ENCODE measurements around the gene TP73.

TP73 gene

DNA sequence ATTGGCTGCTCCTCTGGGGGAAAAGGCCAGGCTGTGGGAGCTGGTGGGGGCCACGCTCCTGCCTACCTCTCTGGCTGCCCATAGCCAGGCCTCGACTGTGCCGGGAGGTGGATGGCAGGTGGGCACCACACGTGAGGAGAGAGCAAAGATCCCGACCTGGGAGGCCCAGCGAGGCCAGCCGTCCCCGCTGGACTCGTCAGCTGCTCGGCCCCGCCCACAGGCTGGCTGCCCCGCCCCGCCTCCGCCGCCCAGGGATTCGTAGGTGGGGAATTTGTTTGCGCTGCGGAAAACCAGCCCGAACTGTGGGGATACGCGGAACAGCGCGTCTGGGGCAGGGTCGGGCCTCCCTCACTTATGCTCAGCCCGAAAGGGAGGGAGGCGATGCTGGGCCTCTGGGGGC is 31.7 kb downstream of the TP73 start:
- Histone ChIP-seq H4K20me1 (no peaks in the 10 kb centered on the region), H3K9me3 (no peaks in the 10 kb centered on the region), H3K27me3 (no peaks in the 10 kb centered on the region), H3K4me1 (peaks cover 100% of the 10 kb centered on the region), H3K4me3 (no peak overlapping the region), H3K4me2 (peak overlapping the region; percentile 85), H3K27ac (peak overlapping the region; percentile 56; the same call in 1 of the 2 replicates), H3K9ac (no peak overlapping the region), H3K36me3 (no peaks in the 10 kb centered on the region)
- no peak for TF ChIP-seq Cebpa-rat (IDR thresholded peaks at IDR 0.05)

DNA sequence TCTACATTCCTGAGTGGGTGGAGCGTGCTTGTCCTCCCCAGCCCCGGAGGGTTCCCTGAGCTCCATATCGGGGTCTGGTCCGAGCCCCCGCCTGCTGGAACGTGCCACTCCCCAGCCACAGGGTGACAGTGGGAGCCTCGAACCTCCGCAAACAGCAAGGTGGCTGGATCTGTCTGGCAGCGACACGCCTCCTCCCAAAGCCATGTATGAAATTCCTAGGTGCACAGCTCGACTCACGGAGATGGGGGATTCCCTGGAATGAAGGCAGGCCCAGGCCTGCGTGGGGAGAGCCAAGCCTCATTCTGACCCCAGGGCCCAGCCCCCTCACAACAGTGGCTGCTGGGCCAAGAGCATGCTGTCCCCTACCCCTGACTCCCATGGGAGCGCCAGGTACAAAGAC is 32.9 kb downstream of the TP73 start:
- no peak for TF ChIP-seq Cebpa-rat (IDR thresholded peaks at IDR 0.05)
- Histone ChIP-seq H3K4me1 (peaks cover 100% of the 10 kb centered on the region), H3K4me2 (peak overlapping the region; percentile 85), H4K20me1 (no peaks in the 10 kb centered on the region), H3K27me3 (no peaks in the 10 kb centered on the region), H3K9me3 (no peaks in the 10 kb centered on the region), H3K4me3 (no peak overlapping the region), H3K36me3 (no peaks in the 10 kb centered on the region), H3K27ac (peak overlapping the region; percentile 26; the same call in 1 of the 2 replicates), H3K9ac (no peak overlapping the region)

DNA sequence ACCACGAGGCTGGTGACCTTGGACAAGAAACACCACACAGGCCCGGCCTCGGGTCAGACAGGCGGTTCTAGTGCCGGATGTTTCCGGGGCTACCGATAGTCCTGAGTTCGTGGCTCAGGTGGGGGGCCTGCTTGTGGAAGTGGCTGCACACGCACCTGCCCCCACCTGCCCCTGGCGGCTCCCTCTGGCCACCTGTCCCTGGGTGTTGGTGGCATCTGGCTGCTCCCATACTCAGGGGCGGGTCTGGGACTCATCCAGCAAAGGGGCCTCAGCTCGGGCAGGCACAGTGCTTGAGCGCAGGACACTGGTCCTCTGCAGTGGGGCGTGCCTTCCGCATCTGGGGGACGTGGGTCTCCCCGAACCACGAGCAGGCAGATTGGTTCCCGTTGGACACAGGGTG is 33.6 kb downstream of the TP73 start:
- peak overlapping the region; percentile 74; the same call in 1 of the 2 replicates for H3K27ac ChIP-seq
- no peaks in the 10 kb centered on the region for H3K36me3 ChIP-seq
- no peak for TF ChIP-seq Cebpa-rat (IDR thresholded peaks at IDR 0.05)
- peak overlapping the region; percentile 85 for H3K4me2 ChIP-seq
- no peak overlapping the region for H3K4me3 ChIP-seq
- peaks cover 100% of the 10 kb centered on the region for H3K4me1 ChIP-seq
- H3K27me3 ChIP-seq = no peaks in the 10 kb centered on the region
- H3K9ac ChIP-seq = no peak overlapping the region
- no peaks in the 10 kb centered on the region for H4K20me1 ChIP-seq
- H3K9me3 ChIP-seq = no peaks in the 10 kb centered on the region

DNA sequence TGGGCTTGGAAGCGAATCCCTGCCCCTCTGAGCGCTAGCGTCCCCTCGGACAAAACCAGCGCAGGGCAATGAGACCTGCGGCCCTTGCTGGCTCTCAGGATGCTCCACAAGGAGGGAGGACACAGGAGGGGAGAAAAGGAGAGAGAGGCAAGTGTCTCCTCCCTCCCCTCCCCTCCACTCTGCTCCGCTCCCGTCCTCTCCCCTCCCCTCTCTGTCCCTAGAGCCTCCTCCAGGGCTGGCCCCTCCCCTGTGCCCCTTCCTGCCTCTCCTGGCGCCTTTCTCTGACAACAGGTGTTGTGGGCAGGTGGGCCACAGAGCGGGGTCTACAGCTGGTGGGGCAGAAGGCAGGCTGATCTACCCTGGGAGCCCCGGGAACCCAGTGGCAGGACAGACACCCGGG is 35.2 kb downstream of the TP73 start:
- no peaks in the 10 kb centered on the region for H3K27me3 ChIP-seq
- peak overlapping the region; percentile 36; the same call in 1 of the 2 replicates for H3K9ac ChIP-seq
- H3K4me1 ChIP-seq = peaks cover 100% of the 10 kb centered on the region
- peak overlapping the region; percentile 85 for H3K4me2 ChIP-seq
- H3K27ac ChIP-seq = peak overlapping the region; percentile 74
- H4K20me1 ChIP-seq = no peaks in the 10 kb centered on the region
- no peak overlapping the region for H3K4me3 ChIP-seq
- no peaks in the 10 kb centered on the region for H3K36me3 ChIP-seq
- TF ChIP-seq Cebpa-rat (IDR thresholded peaks at IDR 0.05) = no peak
- no peaks in the 10 kb centered on the region for H3K9me3 ChIP-seq

DNA sequence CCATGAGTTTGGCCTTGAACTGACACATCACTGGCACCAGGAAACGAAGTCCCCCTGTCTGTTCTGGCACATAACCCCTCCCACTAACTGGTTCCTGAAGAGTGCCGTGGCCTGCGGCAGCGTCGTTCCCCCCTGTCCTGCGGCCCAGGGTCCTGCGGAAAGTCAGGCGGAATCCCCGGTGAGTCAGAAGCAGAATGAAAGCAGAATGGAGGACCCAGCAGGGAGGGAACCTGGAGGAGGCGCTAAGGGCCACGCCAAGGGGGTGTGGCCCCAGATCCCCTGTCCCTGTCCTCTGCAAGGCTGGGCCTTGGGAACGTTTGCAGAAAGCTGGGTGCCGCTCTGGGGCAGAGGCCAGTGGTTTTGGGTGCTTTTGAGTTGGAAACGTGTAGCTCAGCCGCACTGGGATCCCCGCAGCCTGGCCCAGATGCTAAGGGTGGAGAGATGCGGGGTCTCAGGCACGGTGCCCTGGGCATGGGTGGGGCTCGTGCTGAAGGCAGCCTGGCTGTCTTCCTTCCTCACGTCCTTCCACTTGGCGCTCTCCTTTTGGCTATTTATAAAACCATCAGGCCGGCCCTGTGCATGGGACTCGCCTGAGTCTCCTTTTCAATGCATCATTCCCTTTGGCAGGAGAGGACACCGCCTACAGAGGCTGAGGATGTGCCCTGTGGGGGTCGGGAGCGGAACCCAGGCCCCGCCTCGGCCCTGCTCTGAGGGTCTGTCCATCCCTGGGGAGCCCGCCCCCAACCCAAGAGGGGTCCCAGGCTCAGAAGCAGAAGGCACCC is 36.2 kb downstream of the TP73 start:
- peak overlapping the region; percentile 85 for H3K4me2 ChIP-seq

DNA sequence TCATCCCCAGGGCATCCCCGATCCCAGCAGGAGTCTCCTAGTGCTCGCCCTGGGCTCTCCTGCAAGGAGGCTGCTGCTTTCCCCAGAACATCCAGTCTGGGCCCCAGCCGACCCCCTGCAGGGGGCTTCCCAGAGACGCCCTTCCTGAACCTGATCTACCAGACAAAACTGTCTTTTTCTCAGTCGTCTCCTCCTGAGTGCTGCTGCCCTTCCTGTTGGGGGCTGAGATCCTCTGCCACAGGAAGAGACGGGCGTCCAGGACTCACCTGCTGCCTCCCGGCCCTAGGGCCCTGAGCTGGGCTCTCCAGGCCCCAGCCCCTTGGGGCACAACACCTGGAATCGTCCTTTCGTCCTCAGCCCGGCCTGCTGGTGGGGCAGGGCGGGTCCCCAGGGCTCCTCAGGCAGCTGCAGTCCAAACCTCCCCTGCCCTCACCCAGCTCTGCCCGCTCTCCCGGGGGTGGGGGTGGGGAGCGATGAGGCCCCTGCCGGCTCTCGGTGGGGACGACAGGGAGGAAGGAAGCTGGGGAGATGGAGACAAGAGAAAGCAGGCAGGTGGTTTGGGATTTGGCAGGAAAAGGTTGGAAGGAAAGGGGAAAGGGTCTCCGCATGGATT is 36.9 kb downstream of the TP73 start:
- Histone ChIP-seq H3K36me3 (no peaks in the 10 kb centered on the region), H3K9me3 (no peaks in the 10 kb centered on the region), H4K20me1 (no peaks in the 10 kb centered on the region), H3K4me3 (peak overlapping the region; percentile 20), H3K9ac (peak overlapping the region; percentile 43), H3K27ac (peak overlapping the region; percentile 74), H3K4me1 (peaks cover 91% of the 10 kb centered on the region), H3K27me3 (no peaks in the 10 kb centered on the region), H3K4me2 (peak overlapping the region; percentile 85)
- TF ChIP-seq Cebpa-rat (IDR thresholded peaks at IDR 0.05) = no peak

More for the DNA sequence above, 36.2 kb downstream of the TP73 start:
- TF ChIP-seq Cebpa-rat (IDR thresholded peaks at IDR 0.05) = no peak
- H3K27ac ChIP-seq = peak overlapping the region; percentile 74
- H3K36me3 ChIP-seq = no peaks in the 10 kb centered on the region
- H3K27me3 ChIP-seq = no peaks in the 10 kb centered on the region
- H3K9ac ChIP-seq = peak overlapping the region; percentile 43
- H3K4me3 ChIP-seq = peak overlapping the region; percentile 12; the same call in 1 of the 2 replicates
- no peaks in the 10 kb centered on the region for H3K9me3 ChIP-seq
- H4K20me1 ChIP-seq = no peaks in the 10 kb centered on the region
- H3K4me1 ChIP-seq = peaks cover 98% of the 10 kb centered on the region

DNA sequence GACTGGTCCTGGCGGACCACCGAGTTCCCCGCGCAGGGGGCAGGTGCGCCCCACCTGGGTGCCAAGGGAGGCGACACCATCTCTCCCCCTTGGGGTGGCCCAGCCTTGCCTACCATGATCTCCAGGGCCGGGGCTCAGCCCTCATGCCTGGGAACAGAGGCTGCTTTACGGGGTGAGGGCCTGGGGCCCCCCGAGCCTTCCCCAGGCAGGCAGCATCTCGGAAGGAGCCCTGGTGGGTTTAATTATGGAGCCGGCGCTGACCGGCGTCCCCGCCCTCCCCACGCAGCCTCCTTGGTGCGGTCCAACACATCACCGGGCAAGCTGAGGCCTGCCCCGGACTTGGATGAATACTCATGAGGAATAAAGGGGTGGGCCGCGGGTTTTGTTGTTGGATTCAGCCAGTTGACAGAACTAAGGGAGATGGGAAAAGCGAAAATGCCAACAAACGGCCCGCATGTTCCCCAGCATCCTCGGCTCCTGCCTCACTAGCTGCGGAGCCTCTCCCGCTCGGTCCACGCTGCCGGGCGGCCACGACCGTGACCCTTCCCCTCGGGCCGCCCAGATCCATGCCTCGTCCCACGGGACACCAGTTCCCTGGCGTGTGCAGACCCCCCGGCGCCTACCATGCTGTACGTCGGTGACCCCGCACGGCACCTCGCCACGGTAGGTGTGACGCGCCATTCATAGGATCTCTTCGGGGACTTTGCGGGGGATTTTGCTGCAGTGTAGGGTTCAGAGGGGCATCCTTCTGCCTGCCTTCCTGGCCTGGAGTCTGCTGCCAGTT is 38.2 kb downstream of the TP73 start:
- Histone ChIP-seq H3K27ac (peak overlapping the region; percentile 74), H3K4me2 (peak overlapping the region; percentile 85), H3K9ac (no peak overlapping the region), H3K36me3 (no peaks in the 10 kb centered on the region), H3K9me3 (no peaks in the 10 kb centered on the region), H3K4me1 (peaks cover 85% of the 10 kb centered on the region), H3K4me3 (no peak overlapping the region), H4K20me1 (no peaks in the 10 kb centered on the region), H3K27me3 (no peaks in the 10 kb centered on the region)
- TF ChIP-seq Cebpa-rat (IDR thresholded peaks at IDR 0.05) = no peak

DNA sequence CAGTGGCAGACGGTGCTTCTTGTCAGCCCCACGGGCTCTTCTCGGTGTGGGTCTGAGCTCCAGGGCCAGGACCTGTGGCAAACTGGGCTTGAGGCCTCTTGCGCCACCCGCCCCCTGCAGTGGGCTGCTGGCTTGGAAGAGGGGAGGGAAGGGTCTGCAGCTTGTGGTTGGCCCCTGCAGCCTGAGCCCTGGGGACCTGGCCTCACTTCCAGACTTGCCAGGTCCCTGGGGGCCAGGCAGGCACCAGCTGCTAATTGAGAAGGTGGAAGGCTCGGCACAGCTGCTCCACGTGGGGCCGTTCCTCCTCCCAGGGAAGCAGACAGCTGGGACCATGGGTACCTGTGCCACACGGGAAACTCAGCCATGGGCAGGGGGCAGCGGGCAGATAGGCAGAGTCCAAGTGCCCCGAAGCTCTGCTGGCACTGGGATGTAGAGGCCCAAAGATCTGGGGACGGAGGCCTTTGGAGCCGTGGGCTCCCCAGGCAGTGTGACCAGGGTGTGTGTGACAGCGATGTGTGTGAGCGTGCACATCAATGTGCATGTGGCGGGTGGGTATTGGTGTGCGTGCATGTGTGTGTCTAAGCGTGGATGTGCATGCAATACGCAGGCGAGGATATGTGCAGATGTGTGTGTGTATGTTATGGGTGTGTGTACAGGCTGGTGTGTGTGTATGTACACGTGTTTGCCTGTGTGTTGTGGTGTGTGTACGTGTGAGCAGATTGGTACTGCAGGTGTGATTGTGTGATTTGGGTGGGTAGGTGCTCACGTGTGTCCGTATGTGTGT is 39.3 kb downstream of the TP73 start:
- peaks cover 85% of the 10 kb centered on the region for H3K4me1 ChIP-seq
- H3K4me2 ChIP-seq = peak overlapping the region; percentile 85
- H3K4me3 ChIP-seq = no peak overlapping the region
- no peak for TF ChIP-seq Cebpa-rat (IDR thresholded peaks at IDR 0.05)
- H4K20me1 ChIP-seq = no peaks in the 10 kb centered on the region
- no peaks in the 10 kb centered on the region for H3K9me3 ChIP-seq
- no peaks in the 10 kb centered on the region for H3K27me3 ChIP-seq
- peak overlapping the region; percentile 52; the same call in 1 of the 2 replicates for H3K9ac ChIP-seq
- H3K27ac ChIP-seq = peak overlapping the region; percentile 74
- H3K36me3 ChIP-seq = no peaks in the 10 kb centered on the region

DNA sequence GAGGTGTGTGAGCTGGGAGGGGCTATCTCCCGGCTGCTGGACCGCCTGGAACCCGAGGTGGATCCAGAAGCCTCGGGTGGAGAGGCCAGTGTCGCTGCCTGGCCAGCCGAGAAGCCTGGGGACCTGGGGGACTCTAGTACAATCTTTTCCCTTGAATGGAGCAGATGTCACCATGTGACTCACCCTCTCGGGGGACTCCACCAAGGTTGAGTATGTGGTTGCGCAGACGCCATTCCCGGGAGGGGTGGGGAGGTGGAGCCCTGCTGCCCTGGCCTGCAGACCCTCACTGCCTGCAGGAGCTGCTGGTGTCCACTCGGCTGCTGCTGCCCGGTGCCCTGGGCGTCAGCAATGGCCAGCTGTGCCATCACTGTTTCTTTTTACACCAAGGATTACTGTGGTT is 40.3 kb downstream of the TP73 start:
- Histone ChIP-seq H3K9me3 (no peaks in the 10 kb centered on the region), H3K27me3 (no peaks in the 10 kb centered on the region), H3K4me2 (peak overlapping the region; percentile 85), H3K4me3 (no peak overlapping the region), H3K36me3 (no peaks in the 10 kb centered on the region), H3K9ac (no peak overlapping the region), H4K20me1 (no peaks in the 10 kb centered on the region), H3K27ac (peak overlapping the region; percentile 49; the same call in 1 of the 2 replicates), H3K4me1 (peaks cover 83% of the 10 kb centered on the region)
- TF ChIP-seq Cebpa-rat (IDR thresholded peaks at IDR 0.05) = no peak

Measured in BLaER1 (cell line).